ENCODE measurements around the gene CBFA2T2. TPM values are rescaled to one million over a fixed set of nuclear protein-coding genes. Genes with fewer than 3 reads are reported as not detected.
"Not testable (repeated sequence)": the region's sequence is repeated elsewhere in the genome, so short reads cannot be mapped to it uniquely, and the experiment has no call there.

The CBFA2T2 gene
- total RNA-seq, 1 experiment from 2014 or later = 15.4 TPM

GRCh38 chr20:33456916-33457642 lies 32.8 kb upstream of the CBFA2T2 start:
- TF ChIP-seq CTCF (IDR thresholded peaks at IDR 0.05; ENCODE audit: unreplicated experiment) = peak; percentile 96
- not testable (repeated sequence) for BruUV-seq (replicated peaks); H3K27me3 Mint-ChIP-seq (ENCODE audit: insufficient read depth, unreplicated experiment); H3K9me3 Mint-ChIP-seq (ENCODE audit: unreplicated experiment); H3K27ac Mint-ChIP-seq (ENCODE audit: low read depth, unreplicated experiment); H3K36me3 Mint-ChIP-seq (ENCODE audit: insufficient read depth, unreplicated experiment); H3K4me1 Mint-ChIP-seq (ENCODE audit: insufficient read depth, unreplicated experiment); H3K4me3 Mint-ChIP-seq (ENCODE audit: unreplicated experiment)
- peak; percentile 79 for DNase-seq (ENCODE audit: unreplicated experiment)
- ChIA-PET POLR2A (interaction anchor here (0.6 to 1.0 kb wide), 3 partner anchors 10 to 211 kb away, joined by 3 to 4 read pairs (median 3); partner anchors contain the start of gene ACTL10), CTCF (interaction anchor here (0.5 to 1.7 kb wide), 39 partner anchors 8 to 1453 kb away, joined by 3 to 19 read pairs (median 4); partner anchors contain the start of genes ACTL10 and C20orf144)
- intact Hi-C loops (cut with micrococcal nuclease) = loop anchor here (1.0 to 10.0 kb wide), 3 partner anchors 196 to 278 kb away; partner anchors contain the start of gene ZNF341

GRCh38 chr20:33459599-33459998 lies 30.3 kb upstream of the CBFA2T2 start:
- Mint-ChIP-seq H3K27ac (ENCODE audit: low read depth, unreplicated experiment) (no peak overlapping the region), H3K36me3 (ENCODE audit: insufficient read depth, unreplicated experiment) (no peaks in the 10 kb centered on the region), H3K4me1 (ENCODE audit: insufficient read depth, unreplicated experiment) (no peaks in the 10 kb centered on the region), H3K27me3 (ENCODE audit: insufficient read depth, unreplicated experiment) (no peaks in the 10 kb centered on the region), H3K4me3 (ENCODE audit: unreplicated experiment) (no peak overlapping the region), H3K9me3 (ENCODE audit: unreplicated experiment) (no peaks in the 10 kb centered on the region)
- intact Hi-C loops (cut with micrococcal nuclease) = loop anchor here (10.0 kb wide), 1 partner anchor 275 kb away; the partner anchor contains the start of gene ZNF341
- no peak for DNase-seq (ENCODE audit: unreplicated experiment)
- POLR2A ChIA-PET = interaction anchor here (1.1 kb wide), 1 partner anchor 195 kb away, joined by 4 read pairs; no protein-coding TSS in a partner anchor
- BruUV-seq (replicated peaks) = no TSS peak
- CTCF ChIA-PET = interaction anchor here (0.7 to 1.4 kb wide), 3 partner anchors 13 to 194 kb away, joined by 3 to 4 read pairs (median 4); no protein-coding TSS in a partner anchor
- no peak for TF ChIP-seq CTCF (IDR thresholded peaks at IDR 0.05; ENCODE audit: unreplicated experiment)

DNA sequence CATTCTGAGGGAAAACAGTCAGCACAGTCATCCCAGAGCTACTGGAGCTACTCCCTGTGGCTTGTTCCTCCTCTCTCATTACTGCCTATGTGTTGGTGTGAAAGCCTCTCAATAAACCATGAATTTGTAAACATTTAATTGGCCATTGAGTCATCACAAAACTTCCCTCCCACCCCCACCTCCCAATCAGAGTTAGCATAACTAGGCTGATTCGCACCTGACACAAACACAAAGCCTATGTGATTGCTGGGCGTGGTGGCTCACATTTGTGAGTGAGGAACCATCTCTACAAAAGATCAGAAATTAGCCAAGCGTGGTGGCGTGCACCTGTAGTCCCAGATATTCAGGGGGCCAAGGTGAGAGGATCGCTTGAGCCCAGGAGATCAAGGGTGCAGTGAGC lies 29.2 kb upstream of the CBFA2T2 start:
- no peak overlapping the region for H3K27ac Mint-ChIP-seq (ENCODE audit: low read depth, unreplicated experiment)
- POLR2A ChIA-PET = interaction anchor here (1.0 to 1.1 kb wide), 2 partner anchors 194 to 206 kb away, joined by 3 to 4 read pairs; partner anchors contain the start of gene ACTL10
- CTCF ChIA-PET = interaction anchor here (0.9 to 1.4 kb wide), 3 partner anchors 14 to 208 kb away, joined by 3 to 4 read pairs (median 4); no protein-coding TSS in a partner anchor
- H3K4me1 Mint-ChIP-seq (ENCODE audit: insufficient read depth, unreplicated experiment) = no peaks in the 10 kb centered on the region
- BruUV-seq (replicated peaks) = no TSS peak
- H3K36me3 Mint-ChIP-seq (ENCODE audit: insufficient read depth, unreplicated experiment) = no peaks in the 10 kb centered on the region
- no peak for TF ChIP-seq CTCF (IDR thresholded peaks at IDR 0.05; ENCODE audit: unreplicated experiment)
- intact Hi-C loops (cut with micrococcal nuclease) = no loop called here
- H3K4me3 Mint-ChIP-seq (ENCODE audit: unreplicated experiment) = no peak overlapping the region
- no peaks in the 10 kb centered on the region for H3K9me3 Mint-ChIP-seq (ENCODE audit: unreplicated experiment)
- H3K27me3 Mint-ChIP-seq (ENCODE audit: insufficient read depth, unreplicated experiment) = no peaks in the 10 kb centered on the region
- no peak for DNase-seq (ENCODE audit: unreplicated experiment)

GRCh38 chr20:33463332-33464101 lies 26.4 kb upstream of the CBFA2T2 start:
- Mint-ChIP-seq H3K27me3 (ENCODE audit: insufficient read depth, unreplicated experiment) (no peaks in the 10 kb centered on the region), H3K27ac (ENCODE audit: low read depth, unreplicated experiment) (no peak overlapping the region), H3K9me3 (ENCODE audit: unreplicated experiment) (no peaks in the 10 kb centered on the region), H3K4me1 (ENCODE audit: insufficient read depth, unreplicated experiment) (no peaks in the 10 kb centered on the region), H3K4me3 (ENCODE audit: unreplicated experiment) (no peak overlapping the region), H3K36me3 (ENCODE audit: insufficient read depth, unreplicated experiment) (no peaks in the 10 kb centered on the region)
- BruUV-seq (replicated peaks) = no TSS peak
- TF ChIP-seq CTCF (IDR thresholded peaks at IDR 0.05; ENCODE audit: unreplicated experiment) = no peak
- no peak for DNase-seq (ENCODE audit: unreplicated experiment)
- intact Hi-C loops (cut with micrococcal nuclease) = no loop called here
- POLR2A ChIA-PET = no interaction called here
- CTCF ChIA-PET = interaction anchor here (0.7 to 1.5 kb wide), 3 partner anchors 17 to 204 kb away, joined by 3 to 7 read pairs (median 5); no protein-coding TSS in a partner anchor

- DNase-seq (ENCODE audit: unreplicated experiment); H3K27me3 Mint-ChIP-seq (ENCODE audit: insufficient read depth, unreplicated experiment); BruUV-seq (replicated peaks); H3K27ac Mint-ChIP-seq (ENCODE audit: low read depth, unreplicated experiment); H3K4me1 Mint-ChIP-seq (ENCODE audit: insufficient read depth, unreplicated experiment); POLR2A ChIA-PET; H3K9me3 Mint-ChIP-seq (ENCODE audit: unreplicated experiment); H3K4me3 Mint-ChIP-seq (ENCODE audit: unreplicated experiment); H3K36me3 Mint-ChIP-seq (ENCODE audit: insufficient read depth, unreplicated experiment); intact Hi-C loops (cut with micrococcal nuclease): not testable (repeated sequence)
- CTCF ChIA-PET = interaction anchor here (0.9 kb wide), 1 partner anchor 14 kb away, joined by 3 read pairs; no protein-coding TSS in a partner anchor
Observed at GRCh38 chr20:33464759-33465158, 25.1 kb upstream of the CBFA2T2 start.
